ENCODE data around the gene HYAL3. TPM values are rescaled to one million over a fixed set of nuclear protein-coding genes. Genes with fewer than 3 reads are reported as not detected.
"Not testable (repeated sequence)": the region's sequence is repeated elsewhere in the genome, so short reads cannot be mapped to it uniquely, and the experiment has no call there.

HYAL3 gene
- total RNA-seq, 4 donors from 2014 or later = 2.4 to 8.8 (median 4.0) TPM

DNA sequence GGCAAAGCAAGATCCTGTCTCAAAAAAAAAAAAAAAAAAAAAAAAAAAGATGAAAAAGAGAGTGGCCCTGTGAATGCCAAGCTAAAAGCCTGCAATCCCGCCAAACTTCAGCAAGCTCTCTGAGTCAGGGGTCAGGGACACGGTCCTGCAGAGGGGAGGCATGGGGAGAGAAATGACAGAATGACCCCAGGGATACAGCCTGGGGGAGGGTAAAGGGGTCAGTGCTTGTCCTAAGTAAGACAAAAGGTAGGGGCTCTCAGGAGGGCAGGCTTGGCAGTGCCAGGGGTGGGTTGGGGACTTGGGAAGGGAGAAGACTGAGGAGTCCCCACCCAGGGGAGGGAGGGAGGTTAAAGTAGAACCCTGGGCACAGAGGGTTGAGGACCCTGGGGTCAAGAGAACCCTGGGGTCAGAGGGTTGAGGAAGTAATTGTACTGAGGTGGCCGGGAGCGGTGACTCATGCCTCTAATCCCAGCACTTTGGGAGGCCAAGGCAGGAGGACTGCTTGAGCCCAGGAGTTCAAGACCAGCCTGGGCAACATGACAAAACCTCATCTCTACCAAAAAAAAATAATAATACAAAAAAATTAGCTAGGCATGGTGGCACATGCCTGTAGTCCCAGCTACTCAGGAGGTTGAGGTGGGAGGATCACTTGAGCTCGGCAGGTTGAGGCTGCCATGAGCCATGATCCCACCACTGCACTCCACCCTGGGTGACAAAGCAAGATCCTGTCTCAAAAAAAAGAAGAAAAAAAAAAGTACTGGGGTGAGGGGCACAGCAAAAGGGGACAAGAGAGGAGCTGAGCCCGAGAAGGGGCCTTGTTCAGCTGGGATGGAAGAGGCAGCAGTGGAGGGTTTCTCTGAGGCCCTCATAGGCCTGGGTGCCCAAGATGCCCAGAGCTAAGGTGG lies 35.5 kb downstream of the HYAL3 start:
- TF ChIP-seq POLR2A (IDR thresholded peaks at IDR 0.05) (no peak), POLR2AphosphoS5 (IDR thresholded peaks at IDR 0.05) (peak; percentile 19), EP300 (IDR thresholded peaks at IDR 0.05) (no peak), CTCF (IDR thresholded peaks at IDR 0.05) (no peak)
- ATAC-seq = no peak
- Histone ChIP-seq H3K36me3 (peaks cover 0 to 3% of the 10 kb centered on the region in 2 donors), H3K27ac (peak overlapping the region; percentile 95 to 100 (median 98)), H3K4me3 (no peak overlapping the region), H3K27me3 (no peaks in the 10 kb centered on the region), H3K9me3 (no peaks in the 10 kb centered on the region), H3K4me1 (peaks cover 3 to 96% (median 52%) of the 10 kb centered on the region in 3 donors)
- WGBS, 2 donors (ENCODE audit: low coverage in 1 of 2) = 24 to 64% methylated on average over 3 to 4 of the region's 6 CpGs

DNA sequence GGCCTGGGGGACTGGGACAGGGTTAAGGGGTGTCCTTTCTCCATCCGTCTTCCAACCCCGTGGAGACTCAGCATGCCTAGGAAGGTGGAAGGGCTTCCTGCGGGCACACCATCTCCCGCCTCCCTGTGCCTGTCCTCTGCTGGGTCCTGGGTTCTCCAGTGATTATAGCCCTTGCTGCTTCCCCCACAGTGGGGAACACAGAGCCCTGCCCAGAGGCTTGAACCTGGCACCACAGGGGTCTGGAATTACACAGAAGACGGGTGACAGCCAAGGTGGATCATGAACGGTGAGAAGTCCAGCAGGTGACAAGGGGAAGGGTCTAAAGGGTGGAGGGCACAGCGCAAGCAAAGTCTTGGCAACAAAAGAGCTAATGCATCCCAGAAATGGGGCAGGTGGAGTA lies 36.4 kb downstream of the HYAL3 start:
- TF ChIP-seq POLR2AphosphoS5 (IDR thresholded peaks at IDR 0.05) (no peak), POLR2A (IDR thresholded peaks at IDR 0.05) (no peak), EP300 (IDR thresholded peaks at IDR 0.05) (no peak), CTCF (IDR thresholded peaks at IDR 0.05) (no peak)
- no peak for ATAC-seq
- 40% methylated on average over 1 of the region's 7 CpGs; no CpG with 5 or more reads in 1 of the 2 donors for WGBS, 2 donors (ENCODE audit: low coverage in 1 of 2)
- H3K9me3 ChIP-seq = peaks cover 0 to 3% (median 0%) of the 10 kb centered on the region in 3 donors
- H3K27ac ChIP-seq = peak overlapping the region in 3 of 4 donors; percentile 95 to 100 (median 98)
- H3K27me3 ChIP-seq = no peaks in the 10 kb centered on the region
- H3K4me1 ChIP-seq = peaks cover 3 to 94% (median 42%) of the 10 kb centered on the region in 3 donors
- peaks cover 0 to 13% of the 10 kb centered on the region in 2 donors for H3K36me3 ChIP-seq
- no peak overlapping the region for H3K4me3 ChIP-seq

GRCh38 chr3:50262200-50262599 lies 37.0 kb downstream of the HYAL3 start:
- H3K4me1 ChIP-seq = peaks cover 3 to 94% (median 42%) of the 10 kb centered on the region in 3 donors
- peak overlapping the region in 3 of 4 donors; percentile 95 to 100 (median 98) for H3K27ac ChIP-seq
- peaks cover 0 to 19% of the 10 kb centered on the region in 2 donors for H3K36me3 ChIP-seq
- ATAC-seq, H3K9me3 ChIP-seq, H3K4me3 ChIP-seq, H3K27me3 ChIP-seq: not testable (repeated sequence)
- WGBS, 2 donors (ENCODE audit: low coverage in 1 of 2) = 86 to 90% methylated on average over 2 to 4 of the region's 4 CpGs

DNA sequence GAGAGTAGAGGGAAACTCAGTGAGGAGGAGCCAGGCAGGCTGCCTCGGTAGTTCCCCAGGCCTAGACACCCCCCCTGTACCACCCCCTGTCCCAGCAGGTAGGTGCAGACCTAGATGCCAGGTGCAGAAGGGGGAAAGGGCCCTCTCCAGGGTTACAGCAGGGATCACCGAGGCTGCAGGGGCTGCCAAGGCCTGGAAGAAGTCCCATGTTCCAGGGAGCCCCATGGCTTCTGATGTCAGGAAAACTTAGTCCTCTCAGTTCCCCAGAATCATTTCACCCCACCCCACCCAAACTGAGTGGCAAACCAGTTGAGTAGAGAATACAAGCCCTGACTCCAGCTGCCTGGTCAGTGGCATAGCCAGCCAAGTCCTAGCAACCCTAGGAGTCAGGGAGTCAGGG lies 37.7 kb downstream of the HYAL3 start:
- 14 to 17% methylated on average over 1 of the region's 2 CpGs for WGBS, 2 donors (ENCODE audit: low coverage in 1 of 2)
- ATAC-seq = no peak
- H3K4me1 ChIP-seq = peaks cover 3 to 94% (median 42%) of the 10 kb centered on the region in 3 donors

More for the DNA sequence above, 37.7 kb downstream of the HYAL3 start:
- Histone ChIP-seq H3K27me3 (no peaks in the 10 kb centered on the region), H3K27ac (peak overlapping the region; percentile 83 to 100 (median 96)), H3K36me3 (peaks cover 0 to 26% of the 10 kb centered on the region in 2 donors), H3K9me3 (peaks cover 0 to 8% (median 0%) of the 10 kb centered on the region in 3 donors), H3K4me3 (no peak overlapping the region)
- TF ChIP-seq CTCF (IDR thresholded peaks at IDR 0.05) (no peak), POLR2A (IDR thresholded peaks at IDR 0.05) (no peak), EP300 (IDR thresholded peaks at IDR 0.05) (no peak), POLR2AphosphoS5 (IDR thresholded peaks at IDR 0.05) (no peak)

All from gastroesophageal sphincter (tissue), 4 donors.